Left kidney (tissue), 2 donors: Measurements from ENCODE around the gene ITGA11. TPM values are rescaled to one million over a fixed set of nuclear protein-coding genes. Genes with fewer than 3 reads are reported as not detected.

Source experiments
- DNase-seq: peaks from one replicate; pipeline ENCODE4 v3.0.0-alpha.2; 2013
- polyA plus RNA-seq: library from polyadenylated mRNA; unstranded; fragments of 120-200 nt; gene quantifications from one replicate; pipeline ENCODE4 v1.2.1, GENCODE V29; 2013; ENCODE audit not compliant: insufficient read length

Gene ITGA11
- polyA plus RNA-seq, 1 donor, result 3.6 TPM

GRCh38 chr15:68353421-68354135 lies 78.4 kb downstream of the ITGA11 start:
- DNase-seq, result no peak

GRCh38 chr15:68352401-68353062 lies 79.4 kb downstream of the ITGA11 start:
- DNase-seq, result no peak

- DNase-seq, result no peak
Observed at GRCh38 chr15:68349151-68349550, 82.8 kb downstream of the ITGA11 start.

- no peak for DNase-seq
Observed at GRCh38 chr15:68348606-68349005, 83.4 kb downstream of the ITGA11 start.

GRCh38 chr15:68348081-68348480 lies 83.9 kb downstream of the ITGA11 start:
- DNase-seq, result no peak

- DNase-seq, result no peak
Observed at GRCh38 chr15:68347392-68347791, 84.6 kb downstream of the ITGA11 start.

GRCh38 chr15:68346979-68347378 lies 85.0 kb downstream of the ITGA11 start:
- no peak for DNase-seq

GRCh38 chr15:68345481-68345880 lies 86.5 kb downstream of the ITGA11 start:
- DNase-seq, result no peak

- DNase-seq, result no peak
Observed at GRCh38 chr15:68344600-68344999, 87.4 kb downstream of the ITGA11 start.

- DNase-seq, result no peak
Observed at GRCh38 chr15:68343579-68344225, 88.3 kb downstream of the ITGA11 start.

GRCh38 chr15:68341760-68342725 lies 89.9 kb downstream of the ITGA11 start:
- DNase-seq, result no peak

GRCh38 chr15:68340726-68341671 lies 91.0 kb downstream of the ITGA11 start:
- peak; percentile 29 for DNase-seq

- no peak for DNase-seq
Observed at GRCh38 chr15:68339481-68339880, 92.5 kb downstream of the ITGA11 start.

GRCh38 chr15:68337826-68338225 lies 94.1 kb downstream of the ITGA11 start:
- no peak for DNase-seq

GRCh38 chr15:68336516-68336915 lies 95.4 kb downstream of the ITGA11 start:
- DNase-seq, result no peak

GRCh38 chr15:68335655-68336054 lies 96.3 kb downstream of the ITGA11 start:
- DNase-seq, result no peak

- no peak for DNase-seq
Observed at GRCh38 chr15:68335251-68335650, 96.7 kb downstream of the ITGA11 start.

- no peak for DNase-seq
Observed at GRCh38 chr15:68334661-68335124, 97.3 kb downstream of the ITGA11 start.

GRCh38 chr15:68333775-68334470 lies 98.0 kb downstream of the ITGA11 start:
- DNase-seq, result no peak

GRCh38 chr15:68332266-68332665 lies 99.7 kb downstream of the ITGA11 start:
- DNase-seq, result no peak
